Stimulated activated CD8-positive, alpha-beta memory T cell treated with anti-CD3 and anti-CD28 coated beads, Interleukin-2, amount 100 ng/mL, for 1 hour (primary cell): Measurements from ENCODE around the gene KRTAP6-3.

Source experiments
- DNase-seq, 2 donors: peaks; one replicate each; pipeline ENCODE4 v3.0.0-alpha.2; 2020; ENCODE audit warnings: low read depth in 2 of 2

The KRTAP6-3 gene, protein sequence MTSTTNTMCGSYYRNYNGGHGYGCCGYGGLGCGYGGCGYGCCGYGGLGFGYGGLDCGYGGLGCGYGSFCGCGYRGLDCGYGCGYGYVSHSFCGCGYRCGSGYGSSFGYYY

DNA sequence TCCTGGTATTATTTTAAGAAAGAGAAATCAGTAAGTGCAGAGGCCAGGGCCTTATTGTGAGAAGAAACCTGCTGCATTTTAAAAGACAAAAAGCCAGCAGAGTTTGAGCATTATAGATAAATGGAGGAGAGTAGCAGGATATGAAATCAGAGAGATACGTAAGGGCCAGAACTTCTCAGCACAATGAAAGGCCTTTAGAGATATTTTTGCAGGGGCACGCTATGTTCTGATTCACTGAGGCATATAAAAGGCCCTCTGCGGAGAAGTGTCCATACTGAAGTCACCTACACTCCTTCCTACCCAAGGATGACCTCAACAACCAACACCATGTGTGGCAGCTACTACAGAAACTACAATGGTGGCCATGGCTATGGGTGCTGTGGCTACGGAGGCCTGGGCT is at the start of gene KRTAP6-3:
Gene KRTAP6-3, plus strand, starts transcription at position 301 of the 400 bp plus-strand sequence. Its CDS starts 6 bp downstream, at position 307.
- no peak for DNase-seq

GRCh38 chr21:30552782-30553181 is 39.5 kb upstream of the KRTAP6-3 start:
- no peak for DNase-seq

- no peak for DNase-seq
These were observed 37.1 kb upstream of the KRTAP6-3 start for GRCh38 chr21:30555095-30555494.

DNA sequence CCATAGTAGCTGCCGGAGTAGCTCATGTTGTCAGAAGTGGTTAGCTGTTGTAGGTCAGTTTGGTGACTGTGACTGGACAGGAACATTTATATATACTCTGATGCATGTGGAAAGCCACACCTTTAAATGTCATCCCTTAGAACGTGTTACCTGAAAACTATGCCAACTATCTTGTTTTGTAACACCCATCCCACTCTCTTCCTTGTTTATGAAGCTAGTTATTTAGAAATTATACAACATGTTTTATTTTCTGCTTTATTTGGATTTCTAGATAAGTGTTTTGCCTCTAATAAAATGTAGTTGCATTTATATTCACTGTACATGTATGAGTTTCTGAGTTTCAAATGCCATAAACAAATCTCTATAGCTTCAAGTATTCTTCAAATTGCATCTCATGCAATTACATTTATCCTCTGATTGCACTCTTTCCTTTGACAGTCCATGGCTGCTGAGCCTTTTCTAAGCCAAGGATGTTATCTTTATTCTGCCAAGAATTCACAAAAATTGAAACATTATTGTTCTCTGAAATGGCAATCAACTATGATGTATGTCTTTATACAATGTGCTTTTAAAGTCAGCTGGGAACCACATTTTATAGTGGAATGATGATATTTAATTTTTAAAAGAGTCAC is 30.9 kb upstream of the KRTAP6-3 start, which contains the start of gene KRTAP19-7:
Gene KRTAP19-7, minus strand, starts transcription at position 51 of the 632 bp plus-strand sequence. Its CDS starts 25 bp downstream, at position 26.
- DNase-seq: no peak

DNA sequence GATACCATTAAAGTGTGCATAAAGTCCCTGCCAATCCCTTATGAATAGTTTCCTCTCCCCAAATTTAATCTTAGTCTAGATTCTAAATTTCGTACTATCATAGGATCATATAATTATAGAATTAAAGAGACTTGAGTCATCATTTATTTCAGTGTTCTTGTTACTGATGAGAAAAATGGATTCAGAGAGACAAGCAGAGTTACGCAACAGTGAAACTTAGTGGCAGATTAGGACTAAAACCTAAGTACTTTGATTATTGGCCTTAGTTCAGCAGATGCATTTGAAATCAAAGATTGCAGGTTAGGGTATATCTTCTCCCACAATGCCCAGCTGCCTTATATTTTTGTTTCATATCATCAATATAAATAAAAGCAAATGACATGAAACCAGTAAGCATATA is 30.3 kb upstream of the KRTAP6-3 start:
- no peak for DNase-seq

DNA sequence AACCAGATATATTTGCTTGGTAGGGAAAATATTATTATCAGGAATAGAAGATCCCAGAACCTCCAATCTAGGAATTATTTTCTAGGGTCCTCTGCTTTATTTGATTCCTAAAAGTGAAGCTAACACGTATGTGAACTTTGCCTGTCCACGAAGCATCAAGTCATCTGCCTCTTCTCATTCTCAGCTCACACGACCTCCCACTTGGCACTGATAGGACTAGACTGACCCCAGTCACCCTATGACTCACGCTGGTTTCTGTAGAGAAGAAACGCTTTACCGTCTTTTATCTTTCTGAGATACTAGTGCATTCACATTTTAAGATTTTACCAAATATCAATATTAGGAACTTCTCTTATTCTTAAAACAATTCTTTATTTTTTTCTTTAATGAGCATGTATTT is 29.2 kb upstream of the KRTAP6-3 start:
- no peak for DNase-seq

DNA sequence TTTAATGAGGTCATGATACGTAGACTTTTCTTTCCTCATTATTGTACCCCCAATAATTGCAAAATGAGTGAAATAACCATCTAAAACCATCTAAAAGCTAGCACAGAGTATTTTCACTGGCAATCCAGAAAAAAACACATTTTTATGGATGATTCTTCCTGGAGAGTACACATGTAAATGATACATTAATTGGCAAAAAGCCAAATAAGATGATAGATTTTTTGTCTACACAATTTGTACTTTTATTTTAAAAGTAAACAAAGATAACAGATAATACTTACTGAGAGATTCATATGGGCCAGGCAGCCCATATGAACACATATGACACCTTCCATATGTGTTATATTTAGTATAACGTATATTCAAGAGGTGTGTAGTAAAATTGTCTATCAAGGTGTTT is 28.6 kb upstream of the KRTAP6-3 start:
- no peak for DNase-seq

GRCh38 chr21:30567617-30568016 is 24.6 kb upstream of the KRTAP6-3 start:
- DNase-seq: no peak

GRCh38 chr21:30577766-30578165 is 14.5 kb upstream of the KRTAP6-3 start:
- no peak for DNase-seq

GRCh38 chr21:30579346-30579745 is 12.9 kb upstream of the KRTAP6-3 start:
- no peak for DNase-seq

DNA sequence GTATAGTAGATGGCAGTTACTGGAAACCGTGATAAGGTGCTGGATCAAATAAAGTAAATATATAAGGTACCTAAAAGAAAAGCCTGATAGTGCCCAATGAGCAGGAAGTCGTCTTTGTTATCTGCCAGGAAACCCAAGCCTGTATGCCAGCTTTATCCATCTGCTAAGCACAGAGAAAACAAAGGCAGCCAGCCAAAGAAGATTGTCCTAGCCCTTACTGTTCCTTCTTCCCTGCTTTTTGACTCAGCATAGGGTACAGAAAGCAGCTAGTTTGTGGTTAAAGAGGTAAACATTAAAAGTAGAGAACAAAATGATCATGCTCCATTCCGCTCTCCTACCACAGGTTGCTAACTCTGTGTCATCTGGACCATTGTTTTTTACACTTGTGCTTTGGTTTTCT is 12.1 kb upstream of the KRTAP6-3 start:
- DNase-seq: no peak

- DNase-seq: no peak
These were observed 9.4 kb upstream of the KRTAP6-3 start for GRCh38 chr21:30582870-30583269.

DNA sequence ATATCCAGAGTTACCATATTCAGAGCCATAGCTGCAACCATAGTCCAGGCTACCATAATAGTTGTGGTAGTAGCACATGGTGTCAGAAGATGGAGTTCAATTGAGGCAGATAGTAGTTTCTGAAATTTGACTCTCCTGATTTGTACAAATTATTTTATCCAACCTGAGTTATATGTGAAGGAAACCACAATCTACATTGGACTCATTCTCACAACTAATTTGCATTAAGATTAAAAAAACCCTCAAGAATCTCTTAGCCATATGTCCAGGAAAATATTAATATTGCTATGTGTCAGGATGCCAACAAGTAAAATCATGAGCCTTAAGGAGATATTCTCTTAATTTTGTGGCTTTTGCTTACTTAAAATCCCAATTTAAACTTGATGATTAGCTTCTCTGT is 1.9 kb upstream of the KRTAP6-3 start, which contains the start of gene KRTAP22-2:
Gene KRTAP22-2, minus strand, starts transcription at position 101 of the 400 bp plus-strand sequence.
- DNase-seq: no peak

DNA sequence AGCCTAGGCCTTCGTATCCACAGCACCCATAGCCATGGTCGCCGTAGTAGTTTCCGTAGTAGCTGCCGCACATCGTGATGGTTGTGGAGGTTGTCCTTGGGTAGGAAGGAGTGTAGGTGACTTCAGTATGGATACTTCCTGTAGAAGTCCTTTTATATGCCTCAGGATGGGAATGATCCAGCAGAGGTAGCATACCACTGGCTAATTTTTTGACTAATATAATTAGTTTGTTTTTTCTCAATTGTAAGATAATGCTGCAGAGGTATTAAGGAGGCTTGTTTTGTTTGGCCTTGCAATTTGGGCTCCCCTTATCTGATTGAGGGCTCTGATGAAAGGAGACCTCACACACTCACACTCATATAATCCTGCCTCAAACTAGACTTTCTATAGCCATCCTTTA is 6.6 kb downstream of the KRTAP6-3 start, which contains the start of gene KRTAP6-2:
Gene KRTAP6-2, minus strand, starts transcription at position 101 of the 400 bp plus-strand sequence. Its CDS starts 28 bp downstream, at position 73.
- no peak for DNase-seq

DNA sequence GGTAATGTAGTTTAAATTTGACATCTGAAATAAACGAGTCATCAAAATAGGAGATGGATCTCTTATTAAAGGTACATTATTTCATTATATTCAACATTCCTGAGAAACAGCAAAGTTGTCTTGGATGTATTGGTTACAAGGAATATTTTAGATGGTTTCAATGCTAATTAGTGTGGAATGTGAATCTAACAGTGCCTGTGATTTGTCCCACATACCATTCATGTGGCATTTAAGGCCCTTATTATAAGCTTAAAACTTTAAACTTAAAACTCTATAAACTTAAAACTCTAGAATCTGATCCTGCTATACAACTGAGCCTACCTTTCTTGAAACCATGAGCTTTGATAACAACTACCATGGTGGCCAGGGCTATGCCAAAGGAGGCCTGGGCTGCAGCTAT is 8.5 kb downstream of the KRTAP6-3 start, which contains the start of gene KRTAP22-1:
Gene KRTAP22-1, plus strand, starts transcription at position 301 of the 400 bp plus-strand sequence.
- no peak for DNase-seq

- no peak for DNase-seq
These were observed 13.7 kb downstream of the KRTAP6-3 start for GRCh38 chr21:30605968-30606367.

DNA sequence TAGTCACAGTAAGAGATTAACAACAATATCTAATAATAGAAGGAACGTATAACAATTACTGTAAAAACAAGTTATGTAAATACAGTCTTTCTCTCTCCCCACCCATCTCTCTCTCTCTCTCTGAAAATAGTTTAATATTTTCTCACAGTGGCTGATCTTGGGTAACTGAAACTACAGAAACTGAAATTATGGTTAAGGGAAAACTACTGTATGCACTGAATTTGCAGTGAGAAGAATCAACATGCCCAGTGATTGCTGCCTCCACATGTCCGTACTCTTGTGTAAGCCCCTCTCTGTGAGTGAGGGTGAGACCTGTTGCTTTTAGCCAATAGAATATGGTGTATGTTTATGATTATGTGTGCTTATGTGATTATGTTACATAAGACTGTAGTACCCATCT is 19.9 kb downstream of the KRTAP6-3 start:
- no peak for DNase-seq

DNA sequence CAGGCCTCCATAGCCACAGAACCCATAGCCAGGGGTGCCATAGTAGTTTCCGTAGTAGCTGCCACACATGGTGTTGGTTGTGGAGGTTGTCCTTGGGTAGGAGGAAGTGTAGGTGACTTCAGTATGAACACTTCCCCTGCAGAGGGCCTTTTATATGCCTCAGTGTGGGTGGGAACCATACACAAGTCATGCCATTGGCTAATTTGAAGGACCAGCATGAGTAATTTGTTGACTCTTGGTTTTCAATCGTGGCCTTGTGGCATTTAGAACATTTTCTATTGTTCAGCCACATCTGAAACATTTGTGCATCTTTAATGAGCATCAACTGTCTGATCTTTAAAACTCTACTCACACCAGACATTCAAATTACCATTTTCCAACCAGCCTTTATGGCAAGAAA is 21.6 kb downstream of the KRTAP6-3 start, which contains the start of gene KRTAP6-1:
Gene KRTAP6-1, minus strand, starts transcription at position 95 of the 400 bp plus-strand sequence. Its CDS starts 26 bp downstream, at position 69.
- no peak for DNase-seq

DNA sequence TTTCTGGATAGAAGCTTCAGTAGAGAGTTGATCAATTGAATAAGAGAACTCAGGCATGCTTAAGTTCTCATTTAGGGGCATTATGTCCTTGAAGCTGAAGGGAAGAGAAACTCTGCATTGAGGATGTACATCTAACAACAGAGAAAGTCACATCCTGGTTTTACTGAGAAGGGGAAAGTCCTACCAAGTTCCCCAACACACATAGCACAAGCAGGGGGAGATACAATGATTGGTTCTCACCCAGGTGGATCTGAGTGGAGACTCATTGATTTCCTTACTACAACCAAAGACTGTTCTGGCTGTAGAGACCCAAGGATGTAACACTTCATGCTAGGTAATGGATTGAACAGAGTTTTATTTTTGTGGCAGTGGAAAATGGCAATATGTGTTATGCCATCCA is 23.0 kb downstream of the KRTAP6-3 start:
- no peak for DNase-seq

GRCh38 chr21:30616125-30616524 is 23.9 kb downstream of the KRTAP6-3 start, which contains the start of gene KRTAP20-1:
TSS of gene KRTAP20-1 (plus strand) at chr21:30616425. CDS start at chr21:30616455, 30 bp downstream.
- DNase-seq: no peak

DNA sequence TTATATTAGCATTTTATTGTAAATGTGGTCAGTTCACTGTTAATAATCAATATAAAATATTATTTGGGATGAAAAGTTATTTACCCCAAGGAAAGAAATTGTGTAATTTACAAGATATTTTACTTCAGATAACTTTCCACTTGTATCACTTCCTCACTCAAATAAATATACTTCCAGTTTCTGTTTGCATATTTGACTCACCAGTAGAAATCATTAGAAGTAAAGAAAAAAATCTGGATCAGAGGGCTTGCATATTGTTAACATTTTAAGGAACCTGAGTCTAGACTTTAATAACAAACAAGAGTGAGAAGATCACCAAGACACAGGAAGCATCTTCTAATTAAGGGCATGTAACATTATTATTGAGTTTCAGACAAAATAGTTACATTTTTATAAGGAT is 27.8 kb downstream of the KRTAP6-3 start:
- DNase-seq: no peak

DNA sequence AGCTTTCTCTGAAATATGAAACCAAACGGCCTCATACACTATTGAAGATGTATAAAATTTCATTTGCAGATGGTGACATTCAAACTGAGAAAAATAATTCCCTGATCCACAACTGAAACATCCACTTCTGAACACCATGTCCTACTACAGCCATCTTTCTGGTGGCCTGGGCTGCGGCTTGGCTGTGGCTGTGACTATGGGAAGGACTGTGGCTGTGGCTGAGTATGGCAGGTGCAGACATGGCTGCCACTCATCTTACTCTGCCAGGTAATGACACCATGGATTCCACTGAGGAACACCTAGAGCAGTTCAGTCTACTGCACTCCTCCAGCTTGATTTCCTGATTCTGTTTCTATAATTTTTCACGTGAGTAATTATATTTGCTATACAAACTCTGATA is 28.3 kb downstream of the KRTAP6-3 start, which contains the start of gene KRTAP20-4:
Gene KRTAP20-4, plus strand, starts transcription at position 106 of the 400 bp plus-strand sequence.
- DNase-seq: no peak

GRCh38 chr21:30623362-30623761 is 31.1 kb downstream of the KRTAP6-3 start:
- no peak for DNase-seq
